Uterus (tissue), 4 donors: Measurements from ENCODE around the gene ABHD16A. TPM values are rescaled to one million over a fixed set of nuclear protein-coding genes. Genes with fewer than 3 reads are reported as not detected.

Experiments used
- DNase-seq, 2 donors: peaks; one replicate each; pipeline ENCODE4 v3.0.0-alpha.2; 2019 to 2020
- H3K27ac ChIP-seq, 2 donors: fragments of 200-600 bp; sonication (generic); 1 replicate in 1 of 2; 2 replicates in 1 of 2; pipeline ENCODE4 v1.5.1; 2016 to 2018
- H3K27me3 ChIP-seq, 2 donors: fragments of 200-600 bp; sonication (generic); one replicate each; pipeline ENCODE4 v1.5.1; 2018 to 2019; ENCODE audit warnings: control low read depth in 1 of 2
- H3K36me3 ChIP-seq, 2 donors: fragments of 200-600 bp; sonication (generic); one replicate each; pipeline ENCODE4 v1.5.1; 2019; ENCODE audit warnings: control low read depth in 1 of 2
- H3K4me1 ChIP-seq, 2 donors: fragments of 200-600 bp; sonication (generic); one replicate each; pipeline ENCODE4 v1.5.1; 2018 to 2019; ENCODE audit warnings: control low read depth in 1 of 2
- H3K4me3 ChIP-seq, 2 donors: fragments of 200-600 bp; sonication (generic); 1 replicate in 1 of 2; 2 replicates in 1 of 2; pipeline ENCODE4 v1.5.1; 2018 to 2019; ENCODE audit warnings: mild to moderate bottlenecking in 1 of 2
- H3K9me3 ChIP-seq, 2 donors: fragments of 200-600 bp; sonication (generic); one replicate each; pipeline ENCODE4 v1.5.1; 2019; ENCODE audit warnings: control low read depth in 1 of 2
- POLR2A ChIP-seq, 2 donors: fragments of 450-650 bp; IDR thresholded peaks; one replicate each; pipeline ENCODE4 v1.6.1; 2016; ENCODE audit warnings: antibody characterized with exemption in 2 of 2, mild to moderate bottlenecking in 1 of 2, moderate library complexity in 1 of 2
- intact Hi-C: fragments of 100-400 bp; cut with DNase I; formaldehyde crosslinking; loops from one replicate; pipeline ENCODE4 v1.15.1; 2023; ENCODE audit warnings: low total_unique reads
- total RNA-seq, 4 donors: library from RNA; depleted of rRNA in 3 of 4; stranded (reverse); fragments of >200 nt in 3 of 4; gene quantifications; one replicate each; pipeline versions ENCODE4 v1.1.0 to v1.2.4, GENCODE V29; 2014 to 2023
- TF ChIP-seq, protein P1 (sequence below), 4 experiments: fragments of 200-600 bp in 2 of 4; fragments of 450-650 bp in 2 of 4; sonication (generic) in 2 of 4; IDR thresholded peaks; one replicate each; pipeline ENCODE4 v1.5.1; 2016 to 2019; ENCODE audit warnings: antibody characterized with exemption in 4 of 4, mild to moderate bottlenecking in 2 of 4, moderate library complexity in 1 of 4
- donor health status: DM: yes; HTN: yes; CAD: no.

The ABHD16A gene
- total RNA-seq, 4 donors from 2014 or later = 25.9 to 50.9 (median 37.9) TPM

DNA sequence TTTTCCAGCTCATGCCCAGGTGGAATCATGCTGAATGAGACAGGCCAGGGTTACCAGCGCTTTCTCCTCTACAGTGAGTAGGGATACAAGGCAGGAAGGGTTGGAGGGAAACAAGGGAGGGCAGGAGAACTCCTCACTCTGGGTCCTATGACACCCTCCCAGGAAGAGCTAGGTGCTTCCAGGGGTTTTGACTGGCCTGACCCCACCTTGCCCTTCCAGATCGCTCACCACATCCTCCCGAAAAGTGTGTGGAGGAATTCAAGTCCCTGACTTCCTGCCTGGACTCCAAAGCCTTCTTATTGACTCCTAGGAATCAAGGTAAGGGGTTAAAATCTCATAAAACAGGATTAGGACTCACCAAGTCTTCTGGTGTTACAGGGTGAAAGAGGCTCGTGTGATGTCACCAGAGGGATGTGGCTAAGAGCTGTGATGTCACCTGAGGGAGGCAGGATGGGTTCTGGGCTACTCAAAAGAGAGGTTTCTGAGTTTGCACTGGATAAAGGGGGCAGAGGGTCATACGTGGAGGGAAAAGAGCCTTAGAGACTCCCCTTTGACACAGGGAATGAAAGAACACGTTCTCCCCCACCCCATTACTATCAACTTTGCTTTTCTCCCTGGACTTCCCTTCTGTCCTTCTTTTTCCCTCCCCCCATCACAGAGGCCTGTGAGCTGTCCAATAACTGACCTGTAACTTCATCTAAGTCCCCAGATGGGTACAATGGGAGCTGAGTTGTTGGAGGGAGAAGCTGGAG, 45.5 kb downstream of the ABHD16A start:
- no peak overlapping the region for H3K27ac ChIP-seq
- intact Hi-C loops = no loop called here
- H3K27me3 ChIP-seq = no peaks in the 10 kb centered on the region
- DNase-seq = no peak
- H3K4me3 ChIP-seq = no peak overlapping the region
- TF ChIP-seq, protein P1, sequence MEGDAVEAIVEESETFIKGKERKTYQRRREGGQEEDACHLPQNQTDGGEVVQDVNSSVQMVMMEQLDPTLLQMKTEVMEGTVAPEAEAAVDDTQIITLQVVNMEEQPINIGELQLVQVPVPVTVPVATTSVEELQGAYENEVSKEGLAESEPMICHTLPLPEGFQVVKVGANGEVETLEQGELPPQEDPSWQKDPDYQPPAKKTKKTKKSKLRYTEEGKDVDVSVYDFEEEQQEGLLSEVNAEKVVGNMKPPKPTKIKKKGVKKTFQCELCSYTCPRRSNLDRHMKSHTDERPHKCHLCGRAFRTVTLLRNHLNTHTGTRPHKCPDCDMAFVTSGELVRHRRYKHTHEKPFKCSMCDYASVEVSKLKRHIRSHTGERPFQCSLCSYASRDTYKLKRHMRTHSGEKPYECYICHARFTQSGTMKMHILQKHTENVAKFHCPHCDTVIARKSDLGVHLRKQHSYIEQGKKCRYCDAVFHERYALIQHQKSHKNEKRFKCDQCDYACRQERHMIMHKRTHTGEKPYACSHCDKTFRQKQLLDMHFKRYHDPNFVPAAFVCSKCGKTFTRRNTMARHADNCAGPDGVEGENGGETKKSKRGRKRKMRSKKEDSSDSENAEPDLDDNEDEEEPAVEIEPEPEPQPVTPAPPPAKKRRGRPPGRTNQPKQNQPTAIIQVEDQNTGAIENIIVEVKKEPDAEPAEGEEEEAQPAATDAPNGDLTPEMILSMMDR (IDR thresholded peaks at IDR 0.05) = no peak
- TF ChIP-seq POLR2A (IDR thresholded peaks at IDR 0.05) = no peak
- no peaks in the 10 kb centered on the region for H3K36me3 ChIP-seq
- H3K9me3 ChIP-seq = no peaks in the 10 kb centered on the region
- H3K4me1 ChIP-seq = peaks cover 11 to 16% of the 10 kb centered on the region in 2 donors

DNA sequence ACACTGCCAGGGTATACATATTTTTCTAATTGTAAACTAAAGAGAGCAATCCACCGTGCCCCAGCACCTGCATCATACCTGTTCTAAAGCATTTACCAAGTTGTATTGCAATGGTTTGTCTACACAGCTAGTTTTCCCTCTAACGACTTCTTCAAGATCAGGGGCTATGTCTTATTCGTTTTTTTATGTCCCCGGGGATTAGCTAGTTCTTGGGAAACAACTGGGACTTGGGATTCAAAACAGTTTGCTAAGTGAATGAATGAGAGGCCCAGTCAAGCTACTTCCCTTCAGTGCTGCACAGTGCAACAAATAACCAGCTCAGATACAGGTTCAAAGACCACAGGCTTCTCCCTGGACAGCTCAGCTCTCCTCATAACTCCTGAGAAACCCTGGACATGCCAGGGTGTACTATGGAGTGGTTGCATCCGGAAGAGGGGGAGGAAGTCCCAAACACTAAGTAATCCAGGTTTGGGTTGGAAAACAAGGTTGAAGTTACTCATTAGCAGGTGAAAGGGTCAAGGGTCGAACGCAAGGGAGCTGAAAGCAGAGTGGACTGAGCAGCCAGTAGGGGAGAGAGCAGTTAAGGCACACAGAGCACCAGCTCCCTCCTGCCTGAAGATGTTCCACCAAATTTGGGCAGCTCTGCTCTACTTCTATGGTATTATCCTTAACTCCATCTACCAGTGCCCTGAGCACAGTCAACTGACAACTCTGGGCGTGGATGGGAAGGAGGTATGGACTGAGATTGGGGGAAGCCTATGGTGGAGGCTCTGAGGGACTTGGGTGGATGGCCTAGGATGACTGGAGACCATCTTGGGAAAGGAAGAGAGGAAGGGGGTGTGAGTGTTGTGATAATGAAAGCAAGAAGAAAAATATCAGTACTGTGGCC, 47.5 kb downstream of the ABHD16A start, which contains the start of gene APOM:
TSS of gene APOM (plus strand) at position 546 of the 889 bp plus-strand sequence. CDS start at position 619, 73 bp downstream.
- TF ChIP-seq, protein P1 (IDR thresholded peaks at IDR 0.05) = no peak
- TF ChIP-seq POLR2A (IDR thresholded peaks at IDR 0.05) = no peak
- peaks cover 11 to 16% of the 10 kb centered on the region in 2 donors for H3K4me1 ChIP-seq
- no peaks in the 10 kb centered on the region for H3K27me3 ChIP-seq
- H3K36me3 ChIP-seq = no peaks in the 10 kb centered on the region
- no peaks in the 10 kb centered on the region for H3K9me3 ChIP-seq
- intact Hi-C loops = no loop called here
- no peak within 1 kb of the TSS for H3K4me3 ChIP-seq
- H3K27ac ChIP-seq = no peak within 1 kb of the TSS
- DNase-seq = no peak

DNA sequence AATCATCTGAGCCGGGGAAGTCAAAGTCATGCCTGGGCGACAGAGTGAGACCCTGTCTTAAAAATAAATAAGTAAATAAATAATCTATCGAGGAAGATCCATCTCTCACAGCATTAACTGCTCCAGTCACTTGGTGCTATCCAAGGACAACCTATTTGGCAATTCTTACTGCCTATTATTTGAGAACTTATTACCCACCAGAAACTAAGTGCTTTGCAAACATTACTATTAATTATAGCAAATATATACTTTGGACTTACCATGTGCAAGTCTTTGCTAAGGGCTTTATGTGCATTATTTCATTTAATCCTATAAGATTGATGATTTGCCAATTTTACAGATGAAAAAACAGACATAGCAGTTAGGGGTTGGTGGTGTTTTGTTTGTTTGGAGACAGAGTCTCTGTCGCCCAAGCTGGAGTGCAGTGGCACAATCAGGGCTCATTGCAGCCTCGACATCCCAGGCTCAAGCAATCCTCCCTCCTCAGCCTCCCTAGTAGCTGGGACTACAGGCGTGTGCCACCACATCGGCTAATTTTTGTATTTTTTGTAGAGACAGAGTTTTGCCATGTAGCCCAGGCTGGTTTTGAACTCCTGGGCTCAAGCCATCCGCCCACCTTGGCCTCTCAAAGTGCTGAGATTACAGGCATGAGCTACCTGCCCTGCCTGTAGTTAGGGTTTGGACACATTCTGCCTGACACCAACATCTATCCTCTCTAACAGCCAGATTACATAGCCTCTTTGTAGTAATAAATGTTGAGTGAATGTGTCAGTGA, 48.4 kb downstream of the ABHD16A start:
- Histone ChIP-seq H3K27me3 (no peaks in the 10 kb centered on the region), H3K4me1 (peaks cover 11 to 16% of the 10 kb centered on the region in 2 donors), H3K9me3 (no peaks in the 10 kb centered on the region), H3K36me3 (no peaks in the 10 kb centered on the region), H3K27ac (no peak overlapping the region), H3K4me3 (no peak overlapping the region)
- intact Hi-C loops = no loop called here
- DNase-seq = no peak
- no peak for TF ChIP-seq POLR2A (IDR thresholded peaks at IDR 0.05)
- TF ChIP-seq, protein P1 (IDR thresholded peaks at IDR 0.05) = no peak

DNA sequence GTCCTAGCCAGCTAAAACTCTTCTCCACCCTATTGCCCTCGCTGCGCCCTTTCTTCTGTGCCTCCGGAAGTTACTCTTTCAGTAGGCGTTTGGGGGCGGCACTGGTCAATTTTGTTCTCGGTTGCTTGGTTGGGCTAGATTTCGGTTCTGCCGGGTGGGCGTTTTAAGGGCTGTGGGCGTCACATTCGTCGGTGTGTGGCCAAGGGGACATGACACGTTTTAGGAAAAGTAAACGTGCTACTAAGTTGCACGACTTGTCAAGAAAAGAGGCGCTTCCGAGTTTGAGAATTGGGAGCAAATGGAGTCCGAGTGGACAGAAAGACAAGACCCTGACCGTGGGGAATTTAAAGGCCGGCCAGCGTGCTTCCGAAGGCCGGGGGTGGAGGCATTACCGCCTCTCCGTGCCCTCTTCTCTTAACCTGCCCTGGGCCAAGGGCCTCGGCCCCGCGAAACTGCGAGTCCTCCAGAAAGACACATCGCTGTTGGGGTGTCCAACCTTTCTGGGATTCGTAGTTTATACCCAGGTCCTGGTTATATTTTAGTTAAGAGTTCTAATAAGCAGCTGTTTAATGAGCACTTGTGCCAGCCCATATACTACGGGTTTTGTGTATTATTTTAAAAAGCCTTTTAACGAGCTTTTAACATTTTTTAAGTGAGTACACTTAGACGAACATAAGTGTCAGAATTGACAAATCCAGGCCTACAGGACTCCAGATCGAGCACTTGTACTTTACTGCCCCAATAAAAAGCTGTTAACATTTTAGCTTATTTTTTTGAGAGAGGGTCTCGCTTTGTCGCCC, 50.0 kb downstream of the ABHD16A start:
- DNase-seq = peak in 1 of 2 donors; percentile 92
- no peaks in the 10 kb centered on the region for H3K36me3 ChIP-seq
- peaks cover under 1 to 5% of the 10 kb centered on the region in 2 donors for H3K4me1 ChIP-seq
- no peaks in the 10 kb centered on the region for H3K27me3 ChIP-seq
- no peaks in the 10 kb centered on the region for H3K9me3 ChIP-seq
- intact Hi-C loops = no loop called here
- H3K27ac ChIP-seq = peak overlapping the region; percentile 95 to 99
- TF ChIP-seq POLR2A (IDR thresholded peaks at IDR 0.05) = peak in 1 of 2 donors; percentile 68
- TF ChIP-seq, protein P1 (IDR thresholded peaks at IDR 0.05) = peak in 1 of 4 experiments; percentile 23
- peak overlapping the region; percentile 56 to 84 for H3K4me3 ChIP-seq
